Cardiac muscle cell (in vitro differentiated cells and primary cell): Measurements from ENCODE around the gene TAS2R38. TPM values are rescaled to one million over a fixed set of nuclear protein-coding genes. Genes with fewer than 3 reads are reported as not detected.

Source experiments
- DNase-seq, 2 donors: peaks; one replicate each; pipeline versions ENCODE4 v3.0.0 to v3.0.0-alpha.2; 2010 to 2017; ENCODE audit warnings: low read depth in 1 of 2, low spot score in 1 of 2
- H3K27ac ChIP-seq: fragments of 200-600 bp; sonication (generic); 2 replicates; pipeline ENCODE4 v1.5.1; 2016
- H3K27me3 ChIP-seq: fragments of 200-600 bp; sonication (generic); 2 replicates; pipeline ENCODE4 v1.6.0; 2016; ENCODE audit warnings: control low read depth
- H3K36me3 ChIP-seq: fragments of 200-600 bp; sonication (generic); 2 replicates; pipeline ENCODE4 v1.5.1; 2016; ENCODE audit warnings: control low read depth
- H3K4me1 ChIP-seq: fragments of 200-600 bp; sonication (generic); 2 replicates; pipeline ENCODE4 v1.8.1; 2017; ENCODE audit warnings: low read depth, mild to moderate bottlenecking, mixed run types
- H3K4me3 ChIP-seq: fragments of 200-600 bp; sonication (generic); 2 replicates; pipeline ENCODE4 v1.5.1; 2016; ENCODE audit warnings: mild to moderate bottlenecking
- H3K9me3 ChIP-seq: fragments of 200-600 bp; sonication (generic); 2 replicates; pipeline ENCODE4 v1.5.1; 2017; ENCODE audit warnings: low read depth, mild to moderate bottlenecking, control low read depth
- polyA plus RNA-seq: library from polyadenylated mRNA; unstranded; fragments of >200 nt; fragmentation: Nextera tagmentation; extraction: Ambion mirVana; gene quantifications from 2 replicates; pipeline ENCODE4 v1.2.1, GENCODE V29; 2016
- total RNA-seq: library from RNA; depleted of rRNA; stranded (reverse); fragments of >200 nt; gene quantifications from 2 replicates; pipeline ENCODE4 v1.2.3, GENCODE V29; 2016
- TF ChIP-seq, protein P1 (sequence below): IDR thresholded peaks from 2 replicates; pipeline ENCODE4 v1.5.1; 2012; ENCODE audit warnings: low read depth, mild to moderate bottlenecking, low read length

TAS2R38 gene
- total and polyA plus RNA-seq, 2 experiments from 2014 or later = not detected

DNA sequence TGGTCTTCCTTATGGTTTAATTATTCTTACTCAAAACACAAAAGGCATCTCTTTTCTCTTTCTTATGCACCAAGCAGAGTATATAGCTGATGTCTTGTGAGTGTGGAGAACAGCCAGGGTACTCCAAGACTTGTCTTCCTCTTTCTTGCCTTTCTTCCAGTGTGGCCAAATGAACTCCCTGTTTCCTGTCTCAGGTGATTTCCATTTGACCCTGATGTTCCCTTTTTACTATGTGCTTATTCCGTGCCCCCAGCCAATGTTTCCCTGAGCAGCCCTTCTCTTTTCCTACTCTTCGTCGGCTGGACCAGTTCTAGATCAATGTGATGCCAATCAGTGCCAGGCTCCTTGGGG, 44.8 kb downstream of the TAS2R38 start:
- H3K36me3 ChIP-seq = no peaks in the 10 kb centered on the region
- H3K27me3 ChIP-seq = no peaks in the 10 kb centered on the region
- H3K9me3 ChIP-seq = no peaks in the 10 kb centered on the region
- TF ChIP-seq, protein P1, sequence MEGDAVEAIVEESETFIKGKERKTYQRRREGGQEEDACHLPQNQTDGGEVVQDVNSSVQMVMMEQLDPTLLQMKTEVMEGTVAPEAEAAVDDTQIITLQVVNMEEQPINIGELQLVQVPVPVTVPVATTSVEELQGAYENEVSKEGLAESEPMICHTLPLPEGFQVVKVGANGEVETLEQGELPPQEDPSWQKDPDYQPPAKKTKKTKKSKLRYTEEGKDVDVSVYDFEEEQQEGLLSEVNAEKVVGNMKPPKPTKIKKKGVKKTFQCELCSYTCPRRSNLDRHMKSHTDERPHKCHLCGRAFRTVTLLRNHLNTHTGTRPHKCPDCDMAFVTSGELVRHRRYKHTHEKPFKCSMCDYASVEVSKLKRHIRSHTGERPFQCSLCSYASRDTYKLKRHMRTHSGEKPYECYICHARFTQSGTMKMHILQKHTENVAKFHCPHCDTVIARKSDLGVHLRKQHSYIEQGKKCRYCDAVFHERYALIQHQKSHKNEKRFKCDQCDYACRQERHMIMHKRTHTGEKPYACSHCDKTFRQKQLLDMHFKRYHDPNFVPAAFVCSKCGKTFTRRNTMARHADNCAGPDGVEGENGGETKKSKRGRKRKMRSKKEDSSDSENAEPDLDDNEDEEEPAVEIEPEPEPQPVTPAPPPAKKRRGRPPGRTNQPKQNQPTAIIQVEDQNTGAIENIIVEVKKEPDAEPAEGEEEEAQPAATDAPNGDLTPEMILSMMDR = no peak
- no peak for DNase-seq
- no peak overlapping the region for H3K4me3 ChIP-seq
- H3K27ac ChIP-seq = no peak overlapping the region
- no peaks in the 10 kb centered on the region for H3K4me1 ChIP-seq

DNA sequence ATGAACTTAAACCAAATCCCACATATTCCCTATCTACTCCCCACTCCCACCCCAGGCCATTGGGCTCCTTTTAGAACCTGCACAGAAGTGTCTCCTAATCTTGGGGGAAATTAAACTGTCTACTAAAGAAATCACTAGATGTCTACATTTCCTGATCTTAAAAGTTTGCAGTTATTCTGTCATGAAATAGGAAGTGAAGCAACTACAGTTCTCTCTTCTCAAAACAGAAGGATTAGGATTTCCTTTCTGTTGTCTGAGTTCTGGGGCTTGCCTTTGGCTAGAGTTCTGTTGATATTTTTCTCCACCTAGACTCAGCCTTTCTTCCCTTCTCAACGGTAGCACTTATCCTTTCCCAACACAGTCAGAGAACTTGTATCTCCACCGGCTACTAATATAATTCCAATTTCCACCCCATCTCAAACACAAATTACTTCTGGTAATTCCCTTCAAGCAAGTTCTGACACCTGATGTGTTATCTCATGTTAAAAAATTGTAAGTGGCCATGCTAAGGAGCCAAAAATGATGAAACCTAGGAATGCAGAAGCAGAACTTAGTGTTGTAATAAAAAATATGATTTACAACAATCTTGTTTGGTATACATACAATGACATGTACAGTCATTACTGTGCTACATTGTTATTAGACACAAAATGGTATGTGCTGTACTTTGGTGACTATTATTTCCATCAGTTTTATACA, 45.3 kb downstream of the TAS2R38 start:
- no peak overlapping the region for H3K4me3 ChIP-seq
- H3K36me3 ChIP-seq = no peaks in the 10 kb centered on the region
- H3K4me1 ChIP-seq = no peaks in the 10 kb centered on the region
- no peaks in the 10 kb centered on the region for H3K9me3 ChIP-seq
- no peaks in the 10 kb centered on the region for H3K27me3 ChIP-seq
- H3K27ac ChIP-seq = no peak overlapping the region
- TF ChIP-seq, protein P1 = no peak
- no peak for DNase-seq

Other genes with a start within 250 kb of the TAS2R38 start
- gene SSBP1, start 235.4 kb downstream of the TAS2R38 start, total RNA-seq = 196 and 200 TPM in 2 replicates
- gene SSBP1, start 235.4 kb downstream of the TAS2R38 start, polyA plus RNA-seq = 250 and 294 TPM in 2 replicates
- gene TAS2R3, start 209.7 kb downstream of the TAS2R38 start, total RNA-seq = 1.7 TPM in 1 of 2 replicates, not detected in the other
- not detected in 2 replicates for gene TAS2R3, start 209.7 kb downstream of the TAS2R38 start, polyA plus RNA-seq
- 0.39 and 2.5 TPM in 2 replicates for gene TAS2R4, start 197.1 kb downstream of the TAS2R38 start, total RNA-seq
- 0.07 and 0.22 TPM in 2 replicates for gene TAS2R4, start 197.1 kb downstream of the TAS2R38 start, polyA plus RNA-seq
- 0.35 and 1.1 TPM in 2 replicates for gene TAS2R5, start 183.6 kb downstream of the TAS2R38 start, total RNA-seq
- gene TAS2R5, start 183.6 kb downstream of the TAS2R38 start, polyA plus RNA-seq = 0.12 and 1.2 TPM in 2 replicates
- not detected in 2 replicates for gene PRSS37, start 132.3 kb downstream of the TAS2R38 start, total RNA-seq
- gene PRSS37, start 132.3 kb downstream of the TAS2R38 start, polyA plus RNA-seq = 0.12 and 0.34 TPM in 2 replicates
- not detected in 2 replicates for gene OR9A4, start 57.4 kb downstream of the TAS2R38 start, total RNA-seq
- not detected in 2 replicates for gene OR9A4, start 57.4 kb downstream of the TAS2R38 start, polyA plus RNA-seq
- not detected in 2 replicates for gene CLEC5A, start 26.8 kb downstream of the TAS2R38 start, total RNA-seq
- not detected in 2 replicates for gene CLEC5A, start 26.8 kb downstream of the TAS2R38 start, polyA plus RNA-seq
- 0.04 TPM in 1 of 2 replicates, not detected in the other for gene MGAM, start 22.1 kb upstream of the TAS2R38 start, total RNA-seq
- 0.11 TPM in 1 of 2 replicates, not detected in the other for gene MGAM, start 22.1 kb upstream of the TAS2R38 start, polyA plus RNA-seq
- gene MGAM2, start 137.9 kb upstream of the TAS2R38 start, total RNA-seq = 0.03 and 0.18 TPM in 2 replicates
- gene MGAM2, start 137.9 kb upstream of the TAS2R38 start, polyA plus RNA-seq = not detected in 2 replicates